ENCODE measurements around the gene OPRD1. TPM values are rescaled to one million over a fixed set of nuclear protein-coding genes. Genes with fewer than 3 reads are reported as not detected.

The OPRD1 gene
- polyA plus RNA-seq, 1 of the 3 experiments (the other 2 are of a cell fraction) = 0.07 TPM

DNA sequence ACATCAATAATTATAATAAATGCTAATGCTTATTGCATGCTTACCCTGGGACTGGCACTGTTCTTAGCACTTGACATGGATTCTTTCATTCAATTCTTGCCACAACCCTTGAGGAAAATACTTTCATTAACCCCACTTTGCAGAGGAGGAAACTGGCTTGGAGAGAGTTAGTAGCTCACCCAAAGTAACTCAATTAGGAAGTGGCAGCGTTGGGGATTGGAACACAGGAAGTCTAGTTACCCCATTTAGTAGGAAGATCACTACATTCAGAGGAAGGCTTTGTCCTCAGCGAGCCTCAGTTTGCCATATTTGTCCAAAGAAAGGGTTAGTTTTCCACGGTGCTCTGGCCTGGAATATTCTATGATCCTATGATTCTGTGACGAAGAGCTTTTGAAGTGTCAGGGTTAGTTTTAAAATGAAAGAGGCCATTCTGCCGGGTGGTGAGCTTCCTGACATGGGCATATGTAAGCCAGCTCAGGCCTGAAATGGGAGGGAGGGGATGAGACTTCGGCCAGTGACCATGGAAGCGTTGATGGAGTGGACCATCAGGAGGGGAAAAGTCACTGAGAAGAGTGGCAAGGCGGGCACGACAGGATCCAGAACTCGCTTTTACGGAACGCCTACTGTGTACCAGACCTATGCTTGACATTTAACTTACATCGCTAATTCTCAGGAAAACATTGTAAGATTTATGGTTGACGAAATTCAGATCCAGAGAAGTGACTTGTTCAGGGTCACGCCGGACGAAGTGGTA, 74.2 kb downstream of the OPRD1 start:
- peaks cover 18 to 34% of the 10 kb centered on the region in 2 experiments; a peak in 2 of 4 replicates for H3K4me1 ChIP-seq (ENCODE audit: control insufficient read depth in 1 of 2, insufficient read depth in 2 of 2, low read depth in 1 of 2, low read length in 1 of 2)
- ChIA-PET CTCF (interaction anchor here (1.0 to 22.5 kb wide), 4 partner anchors 10 to 317 kb away, joined by 4 to 894 read pairs (median 372); no protein-coding TSS in a partner anchor), POLR2A (no interaction called here)
- no peaks in the 10 kb centered on the region for H3K36me3 ChIP-seq (replicated peaks in 1 of 2; ENCODE audit: control insufficient read depth in 1 of 2, insufficient read depth in 2 of 2, low read length in 1 of 2)
- no peak for DNase-seq
- H2AFZ ChIP-seq (ENCODE audit: low read depth) = peak overlapping the region; percentile 23; the same call in 1 of the 2 replicates
- H3K9me2 ChIP-seq = no peaks in the 10 kb centered on the region
- H3F3A ChIP-seq (replicated peaks; ENCODE audit: insufficient read depth) = peaks cover 10% of the 10 kb centered on the region
- TF ChIP-seq GABPA (IDR thresholded peaks at IDR 0.05; ENCODE audit: low read depth) = no peak
- TF ChIP-seq RXRA (IDR thresholded peaks at IDR 0.05; ENCODE audit: borderline replicate concordance, low read depth) = no peak
- no peak for TF ChIP-seq RFX5 (IDR thresholded peaks at IDR 0.05; ENCODE audit: low read length)
- TF ChIP-seq RAD21 (IDR thresholded peaks at IDR 0.05; ENCODE audit: low read length) = no peak
- no peak for TF ChIP-seq NFIC (IDR thresholded peaks at IDR 0.05; ENCODE audit: borderline replicate concordance)
- TF ChIP-seq, protein P1, sequence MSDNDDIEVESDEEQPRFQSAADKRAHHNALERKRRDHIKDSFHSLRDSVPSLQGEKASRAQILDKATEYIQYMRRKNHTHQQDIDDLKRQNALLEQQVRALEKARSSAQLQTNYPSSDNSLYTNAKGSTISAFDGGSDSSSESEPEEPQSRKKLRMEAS (IDR thresholded peaks at IDR 0.05; ENCODE audit: low read depth) = no peak
- TF ChIP-seq MXI1 (IDR thresholded peaks at IDR 0.05; ENCODE audit: low read depth, low read length) = no peak
- no peak for TF ChIP-seq SMC3 (IDR thresholded peaks at IDR 0.05; ENCODE audit: low read depth, low read length)
- WGBS (ENCODE audit: low lambda C conversion rate) = 89% methylated on average over 17 of the region's 17 CpGs
- no peaks in the 10 kb centered on the region for H3K79me2 ChIP-seq (ENCODE audit: insufficient read depth)
- H3K4me3 ChIP-seq (ENCODE audit: low read depth in 2 of 2, low read length in 1 of 2) = peak overlapping the region in 1 of 2 experiments; percentile 77; a peak in 2 of 4 replicates
- H3K9ac ChIP-seq = no peak overlapping the region
- H4K20me1 ChIP-seq (ENCODE audit: insufficient read depth) = no peaks in the 10 kb centered on the region
- H3K4me2 ChIP-seq = no peak overlapping the region
- no peak overlapping the region; a peak in 1 of 4 replicates for H3K27ac ChIP-seq (ENCODE audit: low read depth in 2 of 2, low read length in 1 of 2)
- H3K9me3 ChIP-seq = no peaks in the 10 kb centered on the region
- H3K27me3 ChIP-seq (ENCODE audit: insufficient read depth) = no peaks in the 10 kb centered on the region

DNA sequence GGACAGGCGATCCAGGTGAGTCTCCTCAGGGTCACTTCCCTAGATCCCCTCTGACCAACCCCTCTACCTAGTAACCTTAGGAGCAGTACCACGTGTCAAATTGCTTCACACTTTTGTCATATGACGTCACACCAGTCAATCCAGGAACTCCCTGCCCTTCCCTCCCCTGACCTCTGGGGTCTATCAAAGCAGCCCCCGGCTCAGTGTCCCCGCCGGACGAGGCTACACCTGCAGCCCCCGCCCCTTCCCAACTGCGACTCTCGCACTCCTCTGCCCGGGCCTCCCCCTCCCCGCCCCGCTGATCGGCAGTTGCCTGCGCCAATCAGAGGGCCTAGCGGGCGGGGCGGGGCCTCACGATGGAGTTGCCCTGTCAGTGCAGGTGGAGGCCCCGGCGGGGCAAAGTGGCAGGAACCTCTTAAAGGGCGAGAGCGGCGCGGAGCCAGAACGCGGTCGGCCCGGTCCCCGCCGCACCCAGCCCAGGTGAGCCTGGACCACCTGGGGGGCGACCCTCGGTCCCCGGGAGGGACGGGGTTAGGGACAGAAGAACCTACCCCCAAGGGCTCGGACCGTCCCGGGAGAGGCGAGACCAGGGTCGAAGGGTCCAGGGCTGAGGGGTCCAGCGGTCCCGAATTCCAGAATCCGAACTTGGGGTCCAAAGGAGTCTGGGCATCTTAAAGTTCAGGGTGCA, 74.9 kb downstream of the OPRD1 start:
- peak overlapping the region; percentile 77 to 85 for H3K4me3 ChIP-seq (ENCODE audit: low read depth in 2 of 2, low read length in 1 of 2)
- H3K9me2 ChIP-seq = no peaks in the 10 kb centered on the region
- DNase-seq = peak; percentile 99
- CTCF ChIA-PET = interaction anchor here (1.0 to 22.5 kb wide), 7 partner anchors 10 to 315 kb away, joined by 3 to 894 read pairs (median 3); no protein-coding TSS in a partner anchor
- no peaks in the 10 kb centered on the region for H3K79me2 ChIP-seq (ENCODE audit: insufficient read depth)
- peak overlapping the region in 1 of 2 experiments; percentile 17; a peak in 1 of 4 replicates for H3K27ac ChIP-seq (ENCODE audit: low read depth in 2 of 2, low read length in 1 of 2)
- peak overlapping the region; percentile 100 for H3K4me2 ChIP-seq
- H4K20me1 ChIP-seq (ENCODE audit: insufficient read depth) = no peaks in the 10 kb centered on the region
- H3F3A ChIP-seq (replicated peaks; ENCODE audit: insufficient read depth) = peaks cover 10% of the 10 kb centered on the region
- no peaks in the 10 kb centered on the region for H3K27me3 ChIP-seq (ENCODE audit: insufficient read depth)
- peak overlapping the region; percentile 99 for H2AFZ ChIP-seq (ENCODE audit: low read depth)
- WGBS (ENCODE audit: low lambda C conversion rate) = 9% methylated on average over 15 of the region's 43 CpGs
- H3K9ac ChIP-seq = peak overlapping the region; percentile 69
- POLR2A ChIA-PET = no interaction called here
- H3K36me3 ChIP-seq (replicated peaks in 1 of 2; ENCODE audit: control insufficient read depth in 1 of 2, insufficient read depth in 2 of 2, low read length in 1 of 2) = no peaks in the 10 kb centered on the region
- H3K9me3 ChIP-seq = no peaks in the 10 kb centered on the region
- H3K4me1 ChIP-seq (ENCODE audit: control insufficient read depth in 1 of 2, insufficient read depth in 2 of 2, low read depth in 1 of 2, low read length in 1 of 2) = peaks cover 18 to 34% of the 10 kb centered on the region in 2 experiments; a peak in 2 of 4 replicates
- TF ChIP-seq, protein P2, sequence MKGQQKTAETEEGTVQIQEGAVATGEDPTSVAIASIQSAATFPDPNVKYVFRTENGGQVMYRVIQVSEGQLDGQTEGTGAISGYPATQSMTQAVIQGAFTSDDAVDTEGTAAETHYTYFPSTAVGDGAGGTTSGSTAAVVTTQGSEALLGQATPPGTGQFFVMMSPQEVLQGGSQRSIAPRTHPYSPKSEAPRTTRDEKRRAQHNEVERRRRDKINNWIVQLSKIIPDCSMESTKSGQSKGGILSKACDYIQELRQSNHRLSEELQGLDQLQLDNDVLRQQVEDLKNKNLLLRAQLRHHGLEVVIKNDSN (IDR thresholded peaks at IDR 0.05; ENCODE audit: borderline replicate concordance, low read depth) = peak; percentile 77
- TF ChIP-seq, protein P3, sequence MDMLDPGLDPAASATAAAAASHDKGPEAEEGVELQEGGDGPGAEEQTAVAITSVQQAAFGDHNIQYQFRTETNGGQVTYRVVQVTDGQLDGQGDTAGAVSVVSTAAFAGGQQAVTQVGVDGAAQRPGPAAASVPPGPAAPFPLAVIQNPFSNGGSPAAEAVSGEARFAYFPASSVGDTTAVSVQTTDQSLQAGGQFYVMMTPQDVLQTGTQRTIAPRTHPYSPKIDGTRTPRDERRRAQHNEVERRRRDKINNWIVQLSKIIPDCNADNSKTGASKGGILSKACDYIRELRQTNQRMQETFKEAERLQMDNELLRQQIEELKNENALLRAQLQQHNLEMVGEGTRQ (IDR thresholded peaks at IDR 0.05; ENCODE audit: borderline replicate concordance, low read depth, low read length) = no peak
- no peak for TF ChIP-seq CHD2 (IDR thresholded peaks at IDR 0.05; ENCODE audit: low read length, partially characterized antibody)
- TF ChIP-seq GATA2 (CRISPR knock-in tag; IDR thresholded peaks at IDR 0.05) = no peak
- no peak for TF ChIP-seq SIN3A (IDR thresholded peaks at IDR 0.05; ENCODE audit: borderline replicate concordance, low read depth, low read length)
- TF ChIP-seq GABPA (IDR thresholded peaks at IDR 0.05; ENCODE audit: low read depth) = no peak
- no peak for TF ChIP-seq FOSL2 (IDR thresholded peaks at IDR 0.05; ENCODE audit: borderline replicate concordance, low read depth)
- TF ChIP-seq, protein P4, sequence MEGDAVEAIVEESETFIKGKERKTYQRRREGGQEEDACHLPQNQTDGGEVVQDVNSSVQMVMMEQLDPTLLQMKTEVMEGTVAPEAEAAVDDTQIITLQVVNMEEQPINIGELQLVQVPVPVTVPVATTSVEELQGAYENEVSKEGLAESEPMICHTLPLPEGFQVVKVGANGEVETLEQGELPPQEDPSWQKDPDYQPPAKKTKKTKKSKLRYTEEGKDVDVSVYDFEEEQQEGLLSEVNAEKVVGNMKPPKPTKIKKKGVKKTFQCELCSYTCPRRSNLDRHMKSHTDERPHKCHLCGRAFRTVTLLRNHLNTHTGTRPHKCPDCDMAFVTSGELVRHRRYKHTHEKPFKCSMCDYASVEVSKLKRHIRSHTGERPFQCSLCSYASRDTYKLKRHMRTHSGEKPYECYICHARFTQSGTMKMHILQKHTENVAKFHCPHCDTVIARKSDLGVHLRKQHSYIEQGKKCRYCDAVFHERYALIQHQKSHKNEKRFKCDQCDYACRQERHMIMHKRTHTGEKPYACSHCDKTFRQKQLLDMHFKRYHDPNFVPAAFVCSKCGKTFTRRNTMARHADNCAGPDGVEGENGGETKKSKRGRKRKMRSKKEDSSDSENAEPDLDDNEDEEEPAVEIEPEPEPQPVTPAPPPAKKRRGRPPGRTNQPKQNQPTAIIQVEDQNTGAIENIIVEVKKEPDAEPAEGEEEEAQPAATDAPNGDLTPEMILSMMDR (IDR thresholded peaks at IDR 0.05) = no peak
- no peak for TF ChIP-seq EP300 (IDR thresholded peaks at IDR 0.05; ENCODE audit: borderline replicate concordance in 1 of 2, low read depth in 1 of 2, low read length in 1 of 2)
- TF ChIP-seq TEAD4 (IDR thresholded peaks at IDR 0.05; ENCODE audit: borderline replicate concordance, insufficient read depth) = no peak
- no peak for TF ChIP-seq FOXJ3 (CRISPR knock-in tag; IDR thresholded peaks at IDR 0.05)
- TF ChIP-seq YY1 (IDR thresholded peaks at IDR 0.05; ENCODE audit: low read depth) = no peak
- no peak for TF ChIP-seq FOXM1 (IDR thresholded peaks at IDR 0.05; ENCODE audit: low read depth)
- no peak for TF ChIP-seq NRF1 (IDR thresholded peaks at IDR 0.05; ENCODE audit: low read depth, low read length)
- no peak for TF ChIP-seq JUND (IDR thresholded peaks at IDR 0.05)
- TF ChIP-seq MXI1 (IDR thresholded peaks at IDR 0.05; ENCODE audit: low read depth, low read length) = peak; percentile 46; the same call in 1 of the 2 replicates
- TF ChIP-seq RXRA (IDR thresholded peaks at IDR 0.05; ENCODE audit: borderline replicate concordance, low read depth) = no peak
